HG03280 (cell line): ENCODE data around the gene SAG.

ENCODE experiments used
- ATAC-seq: cut with Tn5 transposase; IDR thresholded peaks from one replicate; pipeline ENCODE4 v1.9.1; 2021; ENCODE audit warnings: mild to moderate bottlenecking, moderate library complexity; ENCODE audit not compliant: unreplicated experiment

The SAG gene

GRCh38 chr2:233307565-233307964 is at the start of gene SAG:
SAG (plus strand) TSS chr2:233307816; CDS start chr2:233309190, 1,374 bp downstream.
- ATAC-seq = no peak

GRCh38 chr2:233258211-233258610 is 49.4 kb upstream of the SAG start:
- no peak for ATAC-seq

- ATAC-seq = no peak
These were observed 47.9 kb upstream of the SAG start for GRCh38 chr2:233259730-233260129.

- ATAC-seq = no peak
These were observed 47.0 kb upstream of the SAG start for GRCh38 chr2:233260661-233261060.

- ATAC-seq = no peak
These were observed 45.6 kb upstream of the SAG start for GRCh38 chr2:233261819-233262555.

- ATAC-seq = no peak
These were observed 45.1 kb upstream of the SAG start for GRCh38 chr2:233262562-233262961.

- no peak for ATAC-seq
These were observed 44.5 kb upstream of the SAG start for GRCh38 chr2:233263045-233263570.

- no peak for ATAC-seq
These were observed 42.9 kb upstream of the SAG start for GRCh38 chr2:233264667-233265066.

- no peak for ATAC-seq
These were observed 41.7 kb upstream of the SAG start for GRCh38 chr2:233265899-233266431.

- ATAC-seq = no peak
These were observed 41.1 kb upstream of the SAG start for GRCh38 chr2:233266481-233266880.

- peak; percentile 78 for ATAC-seq
These were observed 39.9 kb upstream of the SAG start for GRCh38 chr2:233267516-233268245.

GRCh38 chr2:233270366-233270765 is 37.2 kb upstream of the SAG start:
- ATAC-seq = no peak

- ATAC-seq = no peak
These were observed 36.7 kb upstream of the SAG start for GRCh38 chr2:233270951-233271350.

GRCh38 chr2:233271693-233272092 is 35.9 kb upstream of the SAG start:
- ATAC-seq = no peak

GRCh38 chr2:233273120-233273519 is 34.5 kb upstream of the SAG start:
- no peak for ATAC-seq

GRCh38 chr2:233275223-233275622 is 32.4 kb upstream of the SAG start:
- no peak for ATAC-seq

GRCh38 chr2:233278921-233279320 is 28.7 kb upstream of the SAG start:
- ATAC-seq = no peak

- no peak for ATAC-seq
These were observed 27.4 kb upstream of the SAG start for GRCh38 chr2:233280114-233280693.

GRCh38 chr2:233281553-233281952 is 26.1 kb upstream of the SAG start:
- no peak for ATAC-seq

- no peak for ATAC-seq
These were observed 25.5 kb upstream of the SAG start for GRCh38 chr2:233281992-233282603.

GRCh38 chr2:233285921-233286320 is 21.7 kb upstream of the SAG start:
- no peak for ATAC-seq
